Spleen (tissue), 7 donors: Measurements from ENCODE around the gene ZFP30.

Experiments
- POLR2A ChIP-seq, 3 donors: fragments of 450-650 bp; IDR thresholded peaks; one replicate each; pipeline ENCODE4 v1.5.1; 2017; ENCODE audit warnings: antibody characterized with exemption in 3 of 3, mild to moderate bottlenecking in 1 of 3
- TF ChIP-seq, protein P1 (sequence below), 11 experiments: fragments of 200-600 bp in 7 of 11; fragments of 450-650 bp in 4 of 11; sonication (generic) in 4 of 11; IDR thresholded peaks in 8 of 11; conservative IDR thresholded peaks in 3 of 11; 1 replicate in 7 of 11; 2 replicates in 4 of 11; pipeline versions ENCODE4 v1.4.0 to v1.8.0; 2016 to 2021; ENCODE audit warnings: antibody characterized with exemption in 11 of 11, inconsistent platforms in 4 of 11, mild to moderate bottlenecking in 1 of 11
- donor health status: DM: no; HTN: no; CAD: no; lungs with moderate emphysema.
- donor health status: DM: no; HTN: no; CAD: no.
- donor health status: DM: no; HTN: no; CAD: no.

DNA sequence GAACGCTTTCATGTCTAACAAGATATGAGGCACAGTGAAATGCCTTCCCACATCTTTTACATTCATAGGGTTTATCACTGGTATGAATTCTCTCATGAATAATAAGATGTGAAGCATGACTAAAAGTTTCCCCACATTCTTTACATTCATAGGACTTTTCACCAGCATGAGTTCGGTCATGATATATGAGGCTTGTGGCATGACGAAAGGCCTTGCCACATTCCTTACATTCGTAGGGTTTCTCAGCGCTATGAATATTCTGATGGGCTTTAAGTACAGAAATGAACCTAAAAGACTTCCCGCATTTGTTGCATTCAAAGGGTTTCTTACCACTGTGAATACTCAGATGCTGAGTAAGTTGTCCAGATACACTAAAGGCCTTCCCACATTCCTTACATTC lies 43.0 kb upstream of the ZFP30 start:
- TF ChIP-seq, protein P1, sequence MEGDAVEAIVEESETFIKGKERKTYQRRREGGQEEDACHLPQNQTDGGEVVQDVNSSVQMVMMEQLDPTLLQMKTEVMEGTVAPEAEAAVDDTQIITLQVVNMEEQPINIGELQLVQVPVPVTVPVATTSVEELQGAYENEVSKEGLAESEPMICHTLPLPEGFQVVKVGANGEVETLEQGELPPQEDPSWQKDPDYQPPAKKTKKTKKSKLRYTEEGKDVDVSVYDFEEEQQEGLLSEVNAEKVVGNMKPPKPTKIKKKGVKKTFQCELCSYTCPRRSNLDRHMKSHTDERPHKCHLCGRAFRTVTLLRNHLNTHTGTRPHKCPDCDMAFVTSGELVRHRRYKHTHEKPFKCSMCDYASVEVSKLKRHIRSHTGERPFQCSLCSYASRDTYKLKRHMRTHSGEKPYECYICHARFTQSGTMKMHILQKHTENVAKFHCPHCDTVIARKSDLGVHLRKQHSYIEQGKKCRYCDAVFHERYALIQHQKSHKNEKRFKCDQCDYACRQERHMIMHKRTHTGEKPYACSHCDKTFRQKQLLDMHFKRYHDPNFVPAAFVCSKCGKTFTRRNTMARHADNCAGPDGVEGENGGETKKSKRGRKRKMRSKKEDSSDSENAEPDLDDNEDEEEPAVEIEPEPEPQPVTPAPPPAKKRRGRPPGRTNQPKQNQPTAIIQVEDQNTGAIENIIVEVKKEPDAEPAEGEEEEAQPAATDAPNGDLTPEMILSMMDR (IDR thresholded peaks at IDR 0.05 in 8 of 11, conservative IDR thresholded peaks at IDR 0.05 in 3 of 11), result no peak
- TF ChIP-seq POLR2A (IDR thresholded peaks at IDR 0.05), result no peak
